ENCODE data around the gene MYMK. TPM values are rescaled to one million over a fixed set of nuclear protein-coding genes. Genes with fewer than 3 reads are reported as not detected.
A peak's percentile ranks its signal among the peaks of the same experiment; 100 is the strongest.

The MYMK gene
- total RNA-seq, 1 experiment from 2014 or later = not detected

- no peaks in the 10 kb centered on the region for H3K4me1 Mint-ChIP-seq (ENCODE audit: low read depth, unreplicated experiment)
- H3K27me3 Mint-ChIP-seq (ENCODE audit: unreplicated experiment) = peaks cover 22% of the 10 kb centered on the region
- intact Hi-C loops (cut with micrococcal nuclease; ENCODE audit: unreplicated experiment) = no loop called here
- CTCF ChIA-PET = no interaction called here
- no peaks in the 10 kb centered on the region for H3K36me3 Mint-ChIP-seq (ENCODE audit: insufficient read depth, unreplicated experiment)
- H3K27ac Mint-ChIP-seq (ENCODE audit: unreplicated experiment) = no peak overlapping the region
- DNase-seq = no peak
- H3K4me3 Mint-ChIP-seq (ENCODE audit: low read depth, unreplicated experiment) = no peak overlapping the region
- TF ChIP-seq, protein P1, sequence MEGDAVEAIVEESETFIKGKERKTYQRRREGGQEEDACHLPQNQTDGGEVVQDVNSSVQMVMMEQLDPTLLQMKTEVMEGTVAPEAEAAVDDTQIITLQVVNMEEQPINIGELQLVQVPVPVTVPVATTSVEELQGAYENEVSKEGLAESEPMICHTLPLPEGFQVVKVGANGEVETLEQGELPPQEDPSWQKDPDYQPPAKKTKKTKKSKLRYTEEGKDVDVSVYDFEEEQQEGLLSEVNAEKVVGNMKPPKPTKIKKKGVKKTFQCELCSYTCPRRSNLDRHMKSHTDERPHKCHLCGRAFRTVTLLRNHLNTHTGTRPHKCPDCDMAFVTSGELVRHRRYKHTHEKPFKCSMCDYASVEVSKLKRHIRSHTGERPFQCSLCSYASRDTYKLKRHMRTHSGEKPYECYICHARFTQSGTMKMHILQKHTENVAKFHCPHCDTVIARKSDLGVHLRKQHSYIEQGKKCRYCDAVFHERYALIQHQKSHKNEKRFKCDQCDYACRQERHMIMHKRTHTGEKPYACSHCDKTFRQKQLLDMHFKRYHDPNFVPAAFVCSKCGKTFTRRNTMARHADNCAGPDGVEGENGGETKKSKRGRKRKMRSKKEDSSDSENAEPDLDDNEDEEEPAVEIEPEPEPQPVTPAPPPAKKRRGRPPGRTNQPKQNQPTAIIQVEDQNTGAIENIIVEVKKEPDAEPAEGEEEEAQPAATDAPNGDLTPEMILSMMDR (IDR thresholded peaks at IDR 0.05; ENCODE audit: unreplicated experiment) = no peak
- no TSS peak for BruUV-seq (replicated peaks)
- no peaks in the 10 kb centered on the region for H3K9me3 Mint-ChIP-seq (ENCODE audit: low read depth, unreplicated experiment)
Observed at GRCh38 chr9:133512253-133513213, 12.2 kb downstream of the MYMK start.

- CTCF ChIA-PET = no interaction called here
- no peaks in the 10 kb centered on the region for H3K9me3 Mint-ChIP-seq (ENCODE audit: low read depth, unreplicated experiment)
- H3K36me3 Mint-ChIP-seq (ENCODE audit: insufficient read depth, unreplicated experiment) = no peaks in the 10 kb centered on the region
- no TSS peak for BruUV-seq (replicated peaks)
- no peak overlapping the region for H3K27ac Mint-ChIP-seq (ENCODE audit: unreplicated experiment)
- DNase-seq = no peak
- H3K27me3 Mint-ChIP-seq (ENCODE audit: unreplicated experiment) = peaks cover 30% of the 10 kb centered on the region
- no peaks in the 10 kb centered on the region for H3K4me1 Mint-ChIP-seq (ENCODE audit: low read depth, unreplicated experiment)
- TF ChIP-seq, protein P1 (IDR thresholded peaks at IDR 0.05; ENCODE audit: unreplicated experiment) = no peak
- no peak overlapping the region for H3K4me3 Mint-ChIP-seq (ENCODE audit: low read depth, unreplicated experiment)
- intact Hi-C loops (cut with micrococcal nuclease; ENCODE audit: unreplicated experiment) = no loop called here
Observed at GRCh38 chr9:133511607-133512006, 13.2 kb downstream of the MYMK start.

DNA sequence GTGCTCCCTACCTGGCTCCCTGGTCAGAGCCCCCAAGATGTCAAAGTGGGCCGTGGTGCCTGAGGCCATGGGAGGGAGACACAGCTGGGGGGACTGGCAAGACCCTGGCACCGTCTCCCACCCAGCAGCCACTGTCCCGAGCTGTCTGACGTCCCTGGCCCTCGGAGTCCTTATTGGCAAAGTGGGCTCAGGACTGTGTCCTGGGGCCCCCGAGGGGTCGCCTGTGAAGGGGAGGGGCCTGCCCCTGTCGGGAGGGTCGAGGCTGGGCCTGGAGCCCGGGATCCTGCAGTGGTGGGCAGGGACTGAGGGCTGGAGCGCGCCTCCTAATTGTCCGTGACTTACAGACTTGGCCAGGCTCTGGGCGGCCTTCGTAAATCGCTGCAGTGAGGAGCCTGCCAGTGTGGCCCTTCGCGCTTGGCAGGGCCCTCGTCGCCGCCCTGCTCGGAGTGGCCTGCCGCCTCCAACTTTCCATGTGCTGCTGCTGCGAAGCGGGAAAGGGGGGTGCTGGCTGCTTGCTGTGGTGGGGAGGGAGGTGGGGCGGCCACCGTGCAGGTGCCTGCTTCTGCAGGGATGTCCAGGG lies 13.7 kb downstream of the MYMK start:
- no TSS peak for BruUV-seq (replicated peaks)
- Mint-ChIP-seq H3K9me3 (ENCODE audit: low read depth, unreplicated experiment) (no peaks in the 10 kb centered on the region), H3K27ac (ENCODE audit: unreplicated experiment) (no peak overlapping the region), H3K4me3 (ENCODE audit: low read depth, unreplicated experiment) (no peak overlapping the region), H3K4me1 (ENCODE audit: low read depth, unreplicated experiment) (no peaks in the 10 kb centered on the region), H3K27me3 (ENCODE audit: unreplicated experiment) (peaks cover 29% of the 10 kb centered on the region), H3K36me3 (ENCODE audit: insufficient read depth, unreplicated experiment) (no peaks in the 10 kb centered on the region)
- no peak for DNase-seq
- CTCF ChIA-PET = no interaction called here
- intact Hi-C loops (cut with micrococcal nuclease; ENCODE audit: unreplicated experiment) = no loop called here
- TF ChIP-seq, protein P1 (IDR thresholded peaks at IDR 0.05; ENCODE audit: unreplicated experiment) = no peak

- Mint-ChIP-seq H3K27ac (ENCODE audit: unreplicated experiment) (no peak overlapping the region), H3K4me1 (ENCODE audit: low read depth, unreplicated experiment) (no peaks in the 10 kb centered on the region), H3K4me3 (ENCODE audit: low read depth, unreplicated experiment) (peak overlapping the region; percentile 50), H3K9me3 (ENCODE audit: low read depth, unreplicated experiment) (no peaks in the 10 kb centered on the region), H3K36me3 (ENCODE audit: insufficient read depth, unreplicated experiment) (no peaks in the 10 kb centered on the region), H3K27me3 (ENCODE audit: unreplicated experiment) (peaks cover 13% of the 10 kb centered on the region)
- CTCF ChIA-PET = no interaction called here
- intact Hi-C loops (cut with micrococcal nuclease; ENCODE audit: unreplicated experiment) = no loop called here
- BruUV-seq (replicated peaks) = no TSS peak
- TF ChIP-seq, protein P1 (IDR thresholded peaks at IDR 0.05; ENCODE audit: unreplicated experiment) = no peak
- peak; percentile 25 for DNase-seq
Observed at GRCh38 chr9:133509179-133510083, 15.3 kb downstream of the MYMK start.

Data from Calu3 (cell line).